ENCODE data around the gene MGMT.

MGMT gene

GRCh38 chr10:129764011-129764900 lies 297.2 kb downstream of the MGMT start:
- no peak for DNase-seq

- no peak for DNase-seq
These were observed 298.0 kb downstream of the MGMT start for GRCh38 chr10:129764901-129765663.

DNA sequence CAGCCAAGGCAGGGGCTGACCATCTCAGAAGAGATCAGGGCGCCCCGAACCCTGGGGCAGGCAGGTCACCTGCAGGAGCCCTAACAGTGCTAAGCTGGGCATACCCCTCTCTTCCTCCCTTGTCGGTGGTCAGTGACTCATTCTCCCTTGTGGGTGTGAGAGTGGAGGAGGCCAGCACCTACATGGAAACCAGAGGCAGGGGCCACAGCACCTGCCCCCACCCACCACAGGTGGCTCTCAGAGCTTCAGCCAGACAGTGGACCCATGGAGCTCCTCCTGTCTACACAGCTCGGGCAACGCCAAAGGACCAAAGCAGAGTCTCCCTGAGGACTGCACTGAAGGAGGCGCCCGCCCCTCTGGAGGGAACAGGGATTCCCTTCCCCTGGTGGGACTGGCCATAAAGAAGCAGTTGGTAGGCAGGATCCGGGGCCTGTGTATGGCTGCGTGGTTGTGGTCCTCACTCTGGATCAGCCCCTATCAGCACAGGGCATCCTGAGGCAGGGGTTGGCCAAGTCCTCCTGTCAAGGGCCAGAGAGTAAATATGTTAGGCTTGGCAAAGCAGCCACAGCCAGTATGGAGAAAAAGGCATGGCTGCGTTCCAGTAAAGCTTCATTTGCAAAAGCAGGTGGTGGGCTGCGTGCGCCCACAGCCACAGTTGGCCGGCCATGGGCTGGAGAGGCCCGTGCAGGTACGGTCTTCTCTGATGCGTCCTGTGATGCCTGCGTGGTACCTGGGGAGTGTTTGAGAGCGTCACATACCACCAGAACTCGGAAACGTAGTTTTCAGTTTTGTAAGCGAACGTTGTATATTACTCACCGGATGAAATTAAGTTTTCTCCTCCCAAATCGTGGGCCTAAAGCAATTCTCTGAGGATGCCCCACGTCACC lies 298.9 kb downstream of the MGMT start:
- no peak for DNase-seq

- DNase-seq, result no peak
These were observed 299.8 kb downstream of the MGMT start for GRCh38 chr10:129766611-129767550.

DNA sequence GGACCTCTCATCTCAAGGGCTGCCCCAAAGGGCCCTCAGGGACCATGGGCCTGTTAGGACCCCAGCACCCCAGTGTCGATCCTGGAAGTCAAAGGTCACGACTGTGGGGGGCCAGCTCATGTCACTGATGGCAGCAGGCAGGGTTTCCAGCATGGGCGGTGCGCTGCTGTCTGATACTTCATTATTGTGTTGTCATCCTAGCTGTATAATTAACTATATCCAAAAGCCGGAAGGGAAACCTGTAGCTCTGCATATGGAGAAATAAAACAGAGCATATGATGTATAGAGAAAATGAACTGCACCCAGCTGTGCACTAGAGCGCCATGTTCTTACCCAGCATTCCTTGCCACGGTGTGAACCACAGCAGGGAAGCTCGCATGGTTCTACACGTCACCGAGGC lies 300.7 kb downstream of the MGMT start:
- no peak for DNase-seq

DNA sequence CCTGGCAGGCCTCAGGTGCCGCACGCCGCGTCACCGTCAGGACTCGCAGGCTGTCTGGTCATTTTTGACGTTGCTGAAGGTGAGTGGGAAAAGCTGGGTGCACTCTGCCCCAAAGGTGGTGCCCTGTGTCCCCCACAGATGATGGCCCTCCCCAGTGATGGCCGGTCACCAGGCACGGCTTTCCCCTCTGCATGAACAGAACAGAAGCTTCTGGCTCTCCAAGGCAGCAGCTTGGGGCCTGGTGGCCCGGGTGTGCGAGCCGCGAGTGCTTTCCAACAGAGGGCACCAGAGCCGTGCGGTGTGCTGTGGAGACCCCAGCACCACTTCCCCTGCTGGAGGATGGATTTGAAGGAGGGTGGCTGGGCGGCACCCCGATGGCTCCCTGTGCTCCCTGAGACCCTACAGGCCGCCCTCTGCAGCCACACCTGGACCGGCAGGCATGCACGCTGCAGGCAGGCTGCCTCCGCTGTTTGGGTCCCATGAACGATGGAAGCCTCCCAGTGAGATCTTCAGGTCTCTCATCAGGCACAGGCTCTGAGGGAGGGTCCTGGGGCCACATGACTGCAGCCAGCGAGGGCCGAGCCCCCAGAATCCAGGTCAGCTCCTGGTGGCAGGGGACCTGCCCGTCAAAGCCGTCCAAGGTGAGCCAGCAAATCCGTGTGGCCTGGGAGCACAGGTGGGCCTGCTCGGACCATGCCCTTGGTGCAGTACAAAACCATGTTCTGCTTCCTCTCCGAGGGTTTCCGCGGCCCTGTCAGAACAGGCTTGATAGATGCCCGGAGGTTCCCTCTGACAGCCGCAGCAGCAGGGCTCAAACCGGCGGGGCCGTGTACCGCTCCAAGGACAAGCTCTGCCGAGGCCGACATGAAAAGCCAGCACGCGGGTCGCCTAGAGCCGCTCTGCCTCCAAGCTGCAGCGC lies 301.7 kb downstream of the MGMT start:
- DNase-seq, result no peak

- DNase-seq, result peak in 1 of 2 donors; percentile 15
These were observed 302.5 kb downstream of the MGMT start for GRCh38 chr10:129769381-129770116.

DNA sequence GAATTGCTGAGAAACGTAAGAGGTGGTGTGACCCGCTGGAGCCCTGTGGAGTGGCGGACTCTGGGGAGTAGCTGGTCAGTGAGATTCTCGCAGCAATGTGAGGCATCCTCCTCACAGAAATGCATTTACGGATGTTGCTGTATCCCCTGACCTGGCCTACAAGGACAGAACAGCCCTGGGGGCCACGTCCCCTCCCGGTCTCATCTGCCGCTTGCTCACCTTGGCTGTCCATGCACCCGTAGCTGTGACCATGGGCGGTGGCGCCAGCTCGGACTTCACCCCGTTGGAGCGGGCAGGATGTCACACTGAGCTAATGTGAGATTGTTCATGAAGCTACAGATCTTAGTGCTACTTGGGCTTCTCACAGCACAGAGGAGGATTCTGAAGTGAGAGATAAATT lies 303.2 kb downstream of the MGMT start:
- DNase-seq, result no peak

DNA sequence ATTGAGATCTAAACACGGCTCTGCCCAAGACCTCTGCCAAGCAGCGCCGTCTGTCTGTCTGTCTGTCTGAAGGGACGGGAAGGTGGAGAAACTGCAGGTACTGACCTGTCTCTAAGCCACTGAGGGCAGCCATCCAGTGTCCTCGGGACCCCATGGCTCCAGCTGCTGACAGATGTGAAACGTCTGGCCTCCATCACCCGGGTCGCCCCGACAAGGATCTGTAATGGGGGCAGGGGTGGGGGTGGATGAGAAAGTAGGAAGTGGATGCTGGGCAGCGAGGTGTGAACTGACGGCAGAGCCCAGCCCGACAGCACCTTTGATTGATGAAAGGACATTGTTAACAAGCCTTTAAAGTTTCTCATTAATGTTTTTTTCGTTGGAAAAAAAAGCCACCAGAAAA lies 304.0 kb downstream of the MGMT start:
- no peak for DNase-seq

GRCh38 chr10:129771576-129771975 lies 304.5 kb downstream of the MGMT start:
- no peak for DNase-seq

DNA sequence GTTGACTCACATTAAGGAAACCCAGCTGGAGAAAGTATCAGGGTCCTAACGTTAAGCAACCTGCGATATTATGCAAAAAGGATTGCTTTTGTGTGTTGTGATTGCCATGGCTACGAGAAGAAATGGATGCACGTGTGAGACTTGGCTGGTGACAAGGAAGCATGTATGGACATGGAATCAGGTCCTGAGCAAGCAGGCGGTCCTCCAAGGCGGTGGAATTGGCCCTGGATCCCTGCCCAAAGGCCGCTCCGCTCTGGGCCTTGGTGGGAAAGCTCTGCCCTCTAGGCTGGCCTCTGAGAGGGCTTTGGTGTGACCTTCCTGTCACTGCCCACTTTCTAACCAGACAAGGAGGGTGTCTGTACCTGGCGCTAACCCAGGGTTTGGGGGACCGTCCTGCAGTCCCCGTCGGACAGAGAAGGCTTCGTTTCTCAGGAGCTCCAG lies 305.0 kb downstream of the MGMT start:
- no peak for DNase-seq

- no peak for DNase-seq
These were observed 305.7 kb downstream of the MGMT start for GRCh38 chr10:129772468-129773358.

- no peak for DNase-seq
These were observed 306.4 kb downstream of the MGMT start for GRCh38 chr10:129773359-129773990.

DNA sequence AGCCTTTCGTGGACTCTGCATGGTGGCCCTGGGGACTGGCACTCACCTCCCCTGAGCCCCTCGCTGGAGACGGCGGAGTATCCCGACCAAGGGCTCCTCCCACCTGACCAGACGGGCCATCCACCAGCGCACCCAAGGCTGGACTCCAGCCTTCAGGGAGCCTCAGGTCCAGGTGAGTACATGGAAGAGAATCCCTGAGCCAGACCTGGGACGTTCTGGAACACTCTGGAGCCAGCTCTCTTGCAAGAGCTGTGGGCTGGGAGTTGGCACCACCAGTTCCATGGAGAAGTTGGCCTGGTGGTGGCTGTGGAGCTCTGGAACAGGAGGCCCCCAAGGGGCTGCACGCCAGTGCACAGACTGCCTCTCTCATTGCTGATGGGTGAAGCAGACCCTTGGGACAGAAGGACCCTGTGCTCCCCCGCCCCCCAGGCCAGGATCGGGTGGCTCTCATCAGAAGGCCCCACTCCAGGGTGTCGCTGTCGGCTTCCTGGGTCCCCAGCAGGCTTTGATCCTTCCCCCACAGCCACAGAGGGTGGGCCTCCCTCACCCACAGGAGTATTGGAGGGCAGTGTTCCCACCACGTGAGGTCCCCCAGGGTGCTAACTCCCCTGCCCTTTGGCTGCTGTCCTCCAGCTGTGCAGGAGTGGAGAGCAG lies 307.2 kb downstream of the MGMT start:
- DNase-seq, result no peak

DNA sequence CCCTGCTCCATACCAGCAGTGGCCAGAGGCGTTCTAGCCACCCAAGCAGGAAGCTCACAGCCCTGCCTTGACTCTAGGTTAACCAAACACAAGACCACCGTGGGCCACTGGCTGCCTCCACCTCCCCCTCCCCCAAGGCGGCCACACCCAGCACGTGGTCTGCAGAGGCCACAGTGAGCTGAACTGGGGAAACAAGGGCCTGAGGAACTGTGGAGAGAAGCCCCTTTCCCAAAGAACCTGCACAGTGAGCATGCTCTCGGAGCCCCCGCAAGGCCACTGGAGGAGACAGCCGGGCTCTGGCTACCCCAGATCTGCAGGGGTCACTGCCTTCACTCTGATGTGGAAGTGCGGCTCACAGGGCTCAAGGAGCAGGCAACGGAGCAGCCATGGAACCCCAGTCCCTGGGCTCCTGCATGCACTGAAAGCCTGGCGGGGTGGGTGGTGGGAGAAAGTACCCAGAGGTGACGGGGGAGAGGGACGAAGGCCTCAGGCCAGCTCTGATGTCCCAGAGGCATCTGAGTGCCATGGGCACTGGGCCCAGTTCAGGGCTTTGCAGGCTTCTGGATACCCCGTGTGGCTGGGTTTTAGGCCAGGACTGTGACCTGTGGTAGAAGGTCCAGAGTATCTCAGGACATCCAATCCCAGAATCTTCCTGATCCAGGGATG lies 307.8 kb downstream of the MGMT start:
- no peak for DNase-seq

DNA sequence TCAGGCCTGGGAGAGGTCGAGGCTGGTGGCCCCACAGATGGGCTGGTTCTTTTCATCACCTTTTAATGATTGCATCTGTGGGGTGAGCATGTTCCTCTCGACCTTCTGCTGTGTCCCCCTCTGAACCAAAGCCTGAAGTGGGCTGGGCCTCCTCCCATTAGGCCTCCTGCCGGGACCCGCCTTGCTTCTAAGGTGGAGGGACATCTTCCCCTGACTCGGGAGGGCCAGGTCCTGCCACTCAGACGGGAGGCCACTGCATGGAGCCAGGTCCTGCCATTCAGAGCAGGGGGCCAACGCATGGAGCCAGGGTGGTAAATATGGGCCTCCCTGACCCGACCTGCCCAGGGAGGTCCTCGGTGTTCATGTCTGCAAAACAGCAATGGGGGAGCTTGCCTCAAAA lies 308.6 kb downstream of the MGMT start:
- DNase-seq, result no peak

- DNase-seq, result no peak
These were observed 310.6 kb downstream of the MGMT start for GRCh38 chr10:129777687-129778086.

Measured in inflammatory macrophage (primary cell).